Activated CD8-positive, alpha-beta T cell treated with anti-CD3 and anti-CD28 coated beads for 36 hours (primary cell): Measurements from ENCODE around the gene CDH18. TPM values are rescaled to one million over a fixed set of nuclear protein-coding genes. Genes with fewer than 3 reads are reported as not detected.

ENCODE experiments used
- ATAC-seq: fragments of 200-7000 bp; cut with Tn5 transposase; one replicate; pipeline ENCODE4 v1.10.0; 2021; ENCODE audit warnings: mild to moderate bottlenecking, moderate library complexity
- CTCF ChIA-PET: fragments of 350-600 bp; sonication (Branson Sonifier 250); formaldehyde crosslinking; loops from one replicate; lab custom pipeline; 2021; ENCODE audit warnings: antibody characterized with exemption; lab: Charles Lee
- POLR2A ChIA-PET: fragments of 350-600 bp; sonication (Branson Sonifier 250); formaldehyde crosslinking; loops from one replicate; lab custom pipeline; 2021; ENCODE audit warnings: antibody characterized with exemption; lab: Charles Lee
- DNase-seq: peaks from one replicate; pipeline ENCODE4 v3.0.0-alpha.2; 2020
- H3K27ac Mint-ChIP-seq: one replicate; pipeline ENCODE4 v1.8.0; 2021; ENCODE audit warnings: mild to moderate bottlenecking, mixed read lengths
- H3K27me3 Mint-ChIP-seq: one replicate; pipeline ENCODE4 v1.8.0; 2021; ENCODE audit warnings: mixed read lengths
- H3K36me3 Mint-ChIP-seq: one replicate; pipeline ENCODE4 v1.8.0; 2021; ENCODE audit warnings: low read depth, mixed read lengths
- H3K4me1 Mint-ChIP-seq: one replicate; pipeline ENCODE4 v1.8.0; 2021; ENCODE audit warnings: low read depth, mixed read lengths
- H3K4me3 Mint-ChIP-seq: one replicate; pipeline ENCODE4 v1.8.0; 2021; ENCODE audit warnings: mild to moderate bottlenecking, moderate library complexity, mixed read lengths
- H3K9me3 Mint-ChIP-seq: one replicate; pipeline ENCODE4 v1.8.0; 2021; ENCODE audit warnings: mixed read lengths
- CTCF ChIP-seq: fragments of 200-600 bp; IDR thresholded peaks from one replicate; pipeline ENCODE4 v1.8.0; 2022; ENCODE audit warnings: antibody characterized with exemption, mild to moderate bottlenecking
- intact Hi-C: fragments of 100-400 bp; cut with micrococcal nuclease; formaldehyde crosslinking; loops from one replicate; pipeline ENCODE4 v1.10.0; 2022
- total RNA-seq, 2 experiments: library from RNA; stranded (reverse); gene quantifications; one replicate each; pipeline ENCODE4 v1.2.3, GENCODE V29; 2021

The CDH18 gene
- total RNA-seq, 2 experiments from 2014 or later: not detected

GRCh38 chr5:19605846-19606407, 382.1 kb downstream of the CDH18 start:
- Mint-ChIP-seq H3K36me3 (no peaks in the 10 kb centered on the region), H3K27me3 (no peaks in the 10 kb centered on the region), H3K4me3 (no peak overlapping the region), H3K4me1 (no peaks in the 10 kb centered on the region), H3K27ac (no peak overlapping the region), H3K9me3 (peaks cover 7% of the 10 kb centered on the region)
- intact Hi-C loops: no loop called here
- no peak for DNase-seq
- ChIA-PET POLR2A (no interaction called here), CTCF (no interaction called here)
- no peak for TF ChIP-seq CTCF
- ATAC-seq: no peak

- DNase-seq: no peak
- Mint-ChIP-seq H3K4me1 (no peaks in the 10 kb centered on the region), H3K27ac (no peak overlapping the region), H3K4me3 (no peak overlapping the region), H3K9me3 (peaks cover 13% of the 10 kb centered on the region), H3K27me3 (no peaks in the 10 kb centered on the region), H3K36me3 (no peaks in the 10 kb centered on the region)
- no peak for TF ChIP-seq CTCF
- POLR2A ChIA-PET: no interaction called here
- no peak for ATAC-seq
- intact Hi-C loops: no loop called here
- CTCF ChIA-PET: no interaction called here
Measured at GRCh38 chr5:19584131-19584530, 403.9 kb downstream of the CDH18 start.

GRCh38 chr5:19577882-19578281, 410.1 kb downstream of the CDH18 start:
- no peak overlapping the region for H3K27ac Mint-ChIP-seq
- ChIA-PET POLR2A (no interaction called here), CTCF (no interaction called here)
- no peak for TF ChIP-seq CTCF
- no peaks in the 10 kb centered on the region for H3K36me3 Mint-ChIP-seq
- intact Hi-C loops: no loop called here
- H3K4me3 Mint-ChIP-seq: no peak overlapping the region
- ATAC-seq (no peak), DNase-seq (no peak)
- peaks cover 13% of the 10 kb centered on the region for H3K9me3 Mint-ChIP-seq
- no peaks in the 10 kb centered on the region for H3K27me3 Mint-ChIP-seq
- no peaks in the 10 kb centered on the region for H3K4me1 Mint-ChIP-seq

GRCh38 chr5:19568004-19568403, 420.0 kb downstream of the CDH18 start:
- peaks cover 13% of the 10 kb centered on the region for H3K9me3 Mint-ChIP-seq
- ATAC-seq: no peak
- ChIA-PET CTCF (no interaction called here), POLR2A (no interaction called here)
- no peak for TF ChIP-seq CTCF
- H3K4me3 Mint-ChIP-seq: no peak overlapping the region
- H3K27ac Mint-ChIP-seq: no peak overlapping the region
- no peaks in the 10 kb centered on the region for H3K4me1 Mint-ChIP-seq
- intact Hi-C loops: no loop called here
- H3K36me3 Mint-ChIP-seq: no peaks in the 10 kb centered on the region
- H3K27me3 Mint-ChIP-seq: no peaks in the 10 kb centered on the region
- DNase-seq: no peak

GRCh38 chr5:19565466-19565865, 422.5 kb downstream of the CDH18 start:
- intact Hi-C loops: no loop called here

More at GRCh38 chr5:19565466-19565865, 422.5 kb downstream of the CDH18 start:
- Mint-ChIP-seq H3K27ac (no peak overlapping the region), H3K27me3 (no peaks in the 10 kb centered on the region), H3K9me3 (peaks cover 17% of the 10 kb centered on the region), H3K4me1 (no peaks in the 10 kb centered on the region), H3K4me3 (no peak overlapping the region), H3K36me3 (no peaks in the 10 kb centered on the region)
- DNase-seq (no peak), ATAC-seq (no peak)
- TF ChIP-seq CTCF: no peak
- ChIA-PET CTCF (no interaction called here), POLR2A (no interaction called here)
